Myocyte (in vitro differentiated cells): ENCODE measurements around the gene PIK3R6. TPM values are rescaled to one million over a fixed set of nuclear protein-coding genes. Genes with fewer than 3 reads are reported as not detected.
"Not testable (repeated sequence)": the region's sequence is repeated elsewhere in the genome, so short reads cannot be mapped to it uniquely, and the experiment has no call there.

Experiments
- DNase-seq: peaks from one replicate; pipeline ENCODE4 v3.0.0-alpha.2; 2012; ENCODE audit warnings: low read depth
- total RNA-seq: library from RNA; depleted of rRNA; stranded (reverse); fragments of >200 nt; gene quantifications from 2 replicates; pipeline ENCODE4 v1.2.3, GENCODE V29; 2014

PIK3R6 gene
- total RNA-seq, 1 donor from 2014 or later, result not detected

DNA sequence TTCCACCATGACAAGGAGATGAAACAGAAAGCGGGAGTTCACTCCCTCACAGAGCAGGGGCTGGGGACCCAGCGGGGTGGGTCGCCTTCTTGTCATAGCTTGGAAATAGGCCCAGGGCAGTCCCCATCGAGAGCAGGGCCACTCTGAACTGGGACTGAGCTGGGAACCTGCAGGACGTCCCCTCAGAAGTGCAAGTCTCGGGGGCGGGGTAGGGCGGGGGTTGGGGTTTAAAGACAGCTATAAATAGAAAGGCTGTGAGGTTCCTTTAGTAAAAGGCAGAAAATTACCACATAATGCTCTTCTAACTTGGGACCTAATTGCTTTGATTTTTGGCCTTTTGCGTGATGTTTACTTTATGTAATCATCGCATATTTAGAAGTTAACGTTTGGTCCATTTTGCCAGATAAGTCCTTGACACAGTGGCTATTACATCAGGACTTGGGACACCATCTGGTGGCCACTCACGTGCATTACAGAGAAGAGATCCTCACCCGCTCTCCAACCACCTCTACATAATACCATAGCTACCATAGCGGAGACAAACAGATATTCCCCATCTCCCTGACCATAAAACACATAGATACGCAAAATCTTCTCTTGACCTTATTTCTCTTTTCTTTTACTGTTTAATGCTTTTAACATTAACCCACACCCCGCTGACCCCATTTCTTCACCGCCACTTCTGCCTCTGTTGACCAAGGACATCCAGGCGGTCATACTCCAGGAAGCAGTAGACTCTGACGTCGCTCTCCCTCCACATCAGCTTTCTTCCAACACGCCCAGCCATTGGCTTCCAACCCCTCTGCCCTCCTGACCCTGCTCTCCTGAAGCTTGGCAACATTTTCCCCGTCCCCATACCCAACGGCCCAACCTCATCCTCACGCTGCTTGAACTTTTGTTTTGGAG, 27.5 kb upstream of the PIK3R6 start:
- DNase-seq, result peak; percentile 39

DNA sequence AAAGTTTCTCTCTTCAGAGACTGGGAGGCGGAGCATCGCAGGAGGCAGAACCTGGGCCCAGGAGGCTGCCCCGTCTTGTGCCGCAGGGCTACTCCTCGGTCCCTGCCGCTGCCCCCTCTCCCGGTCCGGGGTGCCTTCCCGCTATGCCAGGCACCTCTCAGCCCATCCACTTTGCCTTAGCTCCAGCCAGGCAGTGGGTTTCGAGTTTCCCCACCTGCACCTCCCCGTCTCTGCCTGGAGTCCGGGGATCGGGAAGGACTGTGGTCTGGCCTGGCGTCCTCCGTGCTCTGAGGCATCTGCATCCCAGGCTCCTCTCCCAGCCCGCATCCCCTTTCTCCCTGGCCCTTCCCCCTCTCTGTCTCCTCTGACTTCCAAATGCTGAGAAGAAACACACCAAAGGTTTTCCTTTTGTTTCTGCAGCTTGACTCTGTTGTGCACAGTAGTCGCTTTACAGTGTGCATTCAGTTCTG, 26.8 kb upstream of the PIK3R6 start:
- DNase-seq, result no peak

DNA sequence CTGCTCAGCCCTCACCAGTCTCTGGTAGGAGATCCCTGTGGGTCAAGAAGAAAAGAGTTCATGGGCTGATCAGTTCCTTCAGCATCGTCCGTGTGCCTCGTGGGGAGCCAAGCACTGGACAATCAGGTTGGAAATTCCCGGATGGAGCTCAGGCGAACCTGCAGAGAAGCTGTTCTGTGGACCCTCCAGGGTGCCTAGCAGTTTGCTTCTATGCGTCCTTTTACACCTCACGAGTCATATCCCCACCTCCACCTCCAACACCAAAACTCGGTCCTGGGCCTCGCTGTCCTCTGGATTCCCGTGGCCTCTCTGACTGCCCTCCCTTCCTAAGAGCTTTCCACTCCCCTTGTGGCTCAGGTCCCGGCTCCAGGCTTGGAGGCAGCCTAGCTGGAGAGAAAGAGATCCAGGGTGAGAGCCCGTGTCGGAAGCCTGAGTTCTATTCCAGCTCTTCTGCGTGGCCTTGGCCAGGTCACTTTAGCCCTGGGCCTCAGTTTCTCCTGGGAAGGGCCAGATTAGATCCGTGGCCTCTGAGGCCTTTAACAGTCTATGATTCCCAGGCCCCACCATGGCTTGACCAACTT, 26.2 kb upstream of the PIK3R6 start:
- DNase-seq, result no peak

DNA sequence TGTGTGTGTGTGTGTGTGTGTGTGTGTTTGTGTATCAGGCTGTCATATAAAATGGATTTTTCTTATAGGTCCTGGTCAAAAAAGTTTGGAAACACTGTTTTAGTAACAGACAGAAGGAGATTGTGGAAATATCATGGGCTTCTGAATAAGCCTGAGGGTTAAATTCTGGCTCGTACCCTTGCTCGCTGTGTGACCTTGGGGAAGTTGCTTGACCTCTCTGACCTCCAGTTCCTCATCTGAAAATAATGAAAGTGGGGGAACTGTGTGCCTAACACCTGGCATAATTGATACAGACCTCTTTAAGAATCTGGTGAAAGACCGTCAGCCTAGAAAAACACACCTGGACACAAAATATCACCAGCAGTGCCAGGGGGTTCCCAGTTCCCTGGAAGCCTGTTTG, 25.6 kb upstream of the PIK3R6 start:
- DNase-seq, result no peak

DNA sequence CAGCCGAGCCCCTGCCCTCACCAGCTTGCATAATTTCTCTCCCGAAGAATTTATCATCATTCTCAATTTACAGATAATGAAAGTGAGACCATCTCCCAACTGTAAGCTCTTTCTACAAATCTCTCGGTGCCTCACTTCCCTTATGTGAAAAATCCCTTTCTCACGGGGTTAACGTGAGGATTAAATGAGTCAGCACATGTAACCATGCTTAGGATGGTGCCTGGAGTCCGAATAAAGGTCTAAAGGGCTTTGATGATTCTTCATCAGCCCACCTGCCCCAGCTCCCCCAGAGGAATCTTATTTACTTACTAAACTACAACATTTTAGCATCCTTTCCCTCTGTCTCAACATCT, 24.8 kb upstream of the PIK3R6 start:
- no peak for DNase-seq

DNA sequence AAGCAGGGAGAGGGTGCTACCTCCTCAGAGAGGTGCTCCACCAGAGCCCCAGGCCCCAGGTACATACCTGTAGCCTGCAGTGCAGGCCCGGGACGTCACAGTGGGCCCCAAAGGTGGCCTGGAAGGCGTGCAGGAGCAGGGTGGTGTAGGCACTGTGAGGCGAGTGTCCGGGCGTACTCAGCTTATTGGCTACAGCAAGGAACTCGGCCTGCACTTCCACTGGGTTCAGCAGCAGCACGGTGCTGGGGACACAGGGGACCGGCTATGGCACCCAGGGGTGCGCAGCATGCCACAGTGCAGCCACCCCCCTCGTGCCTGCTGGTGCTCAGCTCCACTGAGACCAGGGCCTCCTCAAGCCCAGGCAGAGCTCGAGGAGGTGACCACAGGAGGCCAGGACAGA, 23.2 kb upstream of the PIK3R6 start:
- DNase-seq, result no peak

DNA sequence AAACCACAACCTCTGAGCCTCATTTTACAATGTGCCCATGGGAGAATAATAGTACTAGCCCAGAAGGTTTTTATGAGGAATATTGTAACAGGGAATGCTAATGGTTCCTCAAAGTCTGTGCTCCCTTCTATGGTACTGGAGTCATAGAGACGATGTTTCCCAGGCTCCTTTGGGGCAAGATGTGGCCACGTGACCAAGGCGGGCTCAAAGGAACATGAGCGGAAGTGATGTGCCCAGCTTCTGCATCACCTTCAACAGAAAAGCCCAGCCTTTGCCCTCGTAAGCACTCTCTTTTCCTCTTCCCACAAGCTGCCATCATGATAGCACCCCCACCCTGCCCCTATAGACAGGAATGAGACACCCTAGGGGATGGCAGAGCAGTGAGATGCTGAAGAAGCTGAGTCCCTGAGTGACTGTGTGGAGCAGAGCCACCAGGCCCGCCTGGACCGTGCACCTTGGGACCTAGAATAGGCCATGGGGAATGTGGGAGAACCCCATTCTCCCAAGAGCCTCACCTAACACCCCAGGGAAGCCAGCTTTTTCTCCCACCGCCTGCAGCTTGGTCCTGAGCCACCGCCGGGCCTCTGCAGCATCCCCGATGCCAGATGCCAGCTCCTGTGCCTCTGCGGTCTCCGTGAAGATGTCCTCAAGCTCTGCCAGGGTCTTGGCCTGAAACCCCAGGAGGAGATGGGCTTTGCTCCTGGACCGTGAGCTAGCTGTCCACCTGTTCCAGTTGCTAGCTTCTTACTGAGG, 22.2 kb upstream of the PIK3R6 start:
- no peak for DNase-seq

DNA sequence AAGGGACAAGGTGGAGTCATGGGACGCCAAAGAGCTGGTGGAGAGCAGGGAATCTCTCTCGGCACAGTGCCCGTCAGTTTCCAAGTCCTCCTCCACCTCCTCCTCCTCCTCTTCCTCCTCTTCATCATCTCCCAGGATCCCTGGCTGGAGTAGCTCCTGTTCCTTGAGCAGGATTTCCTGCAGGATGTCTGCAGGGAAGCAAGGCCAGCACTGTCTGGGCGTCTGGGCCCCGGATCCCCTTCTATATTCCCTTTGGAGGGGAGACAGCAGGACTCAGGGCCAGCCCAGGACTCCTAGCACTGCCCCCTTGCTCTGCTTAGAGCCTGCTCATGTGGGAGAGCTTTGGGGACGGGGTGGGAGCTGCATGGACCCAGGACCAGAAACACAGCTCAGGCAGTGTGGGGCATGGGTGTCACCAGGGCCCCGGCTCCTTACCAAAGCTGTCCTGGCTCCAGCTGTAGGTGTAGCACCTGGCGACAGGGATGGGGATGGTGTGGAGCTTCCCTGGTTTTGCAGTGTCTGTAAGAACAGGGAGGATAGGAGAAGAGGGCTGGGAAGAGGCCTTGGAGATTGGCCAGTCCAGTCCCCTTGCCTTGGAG, 21.3 kb upstream of the PIK3R6 start:
- no peak for DNase-seq

DNA sequence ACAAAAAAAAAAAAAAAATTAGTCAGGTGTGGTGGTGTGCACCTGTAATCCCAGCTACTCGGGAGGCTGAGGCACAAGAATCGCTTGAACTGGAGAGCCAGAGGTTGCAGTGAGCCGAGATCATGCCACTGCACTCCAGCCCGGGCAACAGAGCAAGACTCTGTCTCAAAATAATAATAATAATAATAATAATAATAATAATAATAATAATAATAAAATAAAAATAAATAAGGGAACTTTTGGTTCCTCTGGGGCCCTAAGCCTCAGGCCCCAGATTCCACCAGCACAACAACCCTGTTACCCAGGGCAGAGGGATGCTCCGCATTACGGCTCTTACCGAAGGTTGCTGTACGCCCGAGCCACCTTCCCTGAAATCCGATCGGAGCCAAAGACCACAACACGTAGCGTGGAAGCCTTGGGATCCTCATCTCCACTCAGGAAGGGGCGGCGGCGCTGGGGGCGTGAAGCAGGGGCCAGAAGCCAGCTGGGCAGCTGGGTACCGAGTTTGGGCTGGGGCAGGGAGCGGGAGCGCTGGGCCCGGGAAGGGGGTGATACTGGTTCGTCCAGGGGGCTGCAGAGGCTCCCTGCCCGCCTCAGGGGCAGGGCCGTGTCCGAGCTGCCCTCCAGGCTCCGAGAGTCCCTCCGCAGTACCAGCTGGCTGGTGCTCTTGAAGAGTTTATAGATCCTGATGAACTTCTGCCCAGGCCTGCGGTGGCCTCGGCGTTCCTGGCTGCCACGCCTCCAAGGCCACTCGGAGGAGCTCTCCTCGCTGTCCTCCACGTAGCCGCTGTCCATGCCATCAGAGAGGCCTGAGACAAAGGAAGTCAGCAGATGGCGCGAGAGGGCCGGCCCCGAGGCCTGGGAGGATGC, 20.6 kb upstream of the PIK3R6 start:
- peak; percentile 2 for DNase-seq

DNA sequence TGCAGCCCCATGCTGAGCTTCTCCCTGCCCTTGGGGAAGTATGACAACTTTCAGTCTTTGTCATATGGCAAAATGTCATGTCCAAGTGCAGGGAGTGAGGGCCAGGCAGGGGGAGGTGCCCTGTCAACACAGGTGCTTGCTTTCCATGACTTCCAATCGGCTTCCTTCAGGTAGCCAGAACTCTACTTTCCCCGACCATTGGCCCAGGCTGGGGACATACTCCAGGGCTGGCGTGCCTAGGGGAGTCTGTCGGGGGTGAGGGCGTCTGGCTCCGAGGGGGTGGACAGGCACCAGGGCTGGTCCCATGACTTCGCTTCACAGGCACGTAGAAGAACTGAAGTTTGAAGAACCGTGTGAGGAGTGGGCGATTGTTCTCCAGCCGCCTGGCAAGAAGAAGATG, 19.8 kb upstream of the PIK3R6 start:
- no peak for DNase-seq

DNA sequence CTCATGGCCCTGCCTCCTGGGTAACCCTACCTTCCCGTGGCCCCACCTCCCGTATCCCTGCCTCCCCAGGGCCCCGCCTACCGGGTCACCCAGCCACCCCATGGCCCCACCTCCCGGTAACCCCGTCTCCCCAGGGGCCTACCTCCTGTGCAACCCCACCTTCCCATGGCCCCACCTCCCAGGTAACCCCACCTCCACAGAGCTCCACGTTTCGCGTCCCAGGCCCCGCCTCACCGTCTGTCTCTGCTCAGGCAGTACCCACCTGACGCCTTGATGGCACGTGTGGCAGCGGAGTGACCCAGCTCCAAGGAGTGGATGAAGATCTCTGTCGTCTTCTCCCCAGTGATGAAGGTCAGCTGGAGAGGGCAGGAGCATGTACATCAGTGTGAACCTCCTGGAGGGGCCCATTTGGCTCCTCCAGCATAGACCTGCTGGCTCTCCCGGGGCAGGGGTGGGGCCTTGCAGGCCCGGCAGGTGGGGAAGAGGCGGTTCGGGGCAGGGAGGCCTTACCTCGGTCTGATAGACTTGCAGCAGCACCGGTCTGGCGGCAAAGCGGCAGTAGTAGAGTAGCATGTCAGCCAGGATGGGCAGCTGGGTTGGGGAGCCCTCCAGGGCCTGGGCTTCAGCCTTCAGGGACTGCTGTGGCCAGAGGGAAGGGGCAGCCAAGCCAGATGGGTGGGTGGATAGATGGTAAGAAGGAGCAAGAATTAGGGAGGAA, 18.7 kb upstream of the PIK3R6 start:
- no peak for DNase-seq

DNA sequence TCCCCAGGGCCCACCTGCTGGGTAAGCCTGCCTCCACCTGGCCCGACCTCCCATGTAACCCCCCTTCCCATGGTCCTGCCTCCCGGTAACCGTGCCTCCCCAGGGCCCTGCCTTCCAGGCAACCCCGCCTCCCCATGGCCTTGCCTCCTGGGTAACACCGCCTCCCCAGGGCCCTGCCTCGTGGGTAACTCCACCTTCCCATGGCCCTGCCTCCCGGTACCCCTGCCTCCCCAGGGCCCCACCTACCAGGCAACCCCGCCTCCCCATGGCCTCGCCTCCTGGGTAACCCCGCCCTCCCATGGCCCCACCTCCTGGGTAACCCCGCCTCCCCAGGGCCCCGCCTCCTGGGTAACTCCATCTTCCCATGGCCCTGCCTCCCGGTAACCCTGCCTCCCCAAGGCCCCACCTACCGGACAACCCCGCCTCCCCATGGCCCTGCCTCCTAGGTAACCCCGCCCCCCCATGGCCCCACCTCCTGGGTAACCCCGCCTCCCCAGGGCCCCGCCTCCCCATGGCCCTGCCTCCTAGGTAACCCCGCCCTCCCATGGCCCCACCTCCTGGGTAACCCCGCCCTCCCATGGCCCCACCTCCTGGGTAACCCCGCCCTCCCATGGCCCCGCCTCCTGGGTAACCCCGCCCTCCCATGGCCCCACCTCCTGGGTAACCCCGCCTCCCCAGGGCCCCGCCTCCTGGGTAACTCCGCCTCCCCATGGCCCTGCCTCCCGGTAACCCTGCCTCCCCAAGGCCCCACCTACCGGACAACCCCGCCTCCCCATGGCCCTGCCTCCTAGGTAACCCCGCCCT, 17.9 kb upstream of the PIK3R6 start:
- not testable (repeated sequence) for DNase-seq

DNA sequence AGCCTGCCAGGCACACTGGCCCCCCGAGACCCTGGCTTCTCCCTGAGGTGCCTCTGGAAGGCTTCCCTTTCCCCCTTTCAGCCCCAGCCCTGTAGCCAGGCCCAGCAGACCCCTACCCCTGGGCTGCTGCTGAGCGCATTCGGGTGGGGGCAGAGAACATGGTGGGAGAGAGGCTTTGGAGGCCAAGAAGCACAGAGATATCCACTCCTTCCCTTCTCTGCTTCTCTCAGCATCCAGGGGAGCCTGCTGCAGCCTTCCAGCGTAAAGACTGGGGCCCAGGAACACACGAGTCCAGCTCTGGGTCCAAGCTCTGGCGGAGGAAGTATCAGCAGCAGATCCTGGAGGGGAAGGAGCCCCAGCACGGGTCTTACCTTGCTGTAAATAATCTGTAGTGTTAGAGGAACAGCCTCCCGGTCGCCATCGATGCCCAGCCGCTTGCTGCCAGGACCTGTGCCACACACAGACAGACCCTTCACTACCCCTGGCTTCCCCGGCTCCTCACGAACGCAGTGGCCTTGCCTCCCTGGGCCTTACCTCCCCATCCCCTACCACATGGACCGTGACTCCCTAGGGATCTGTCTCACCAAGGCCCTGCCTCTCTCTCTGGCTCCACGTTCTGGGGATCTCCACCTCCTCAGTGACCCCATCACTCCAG, 17.0 kb upstream of the PIK3R6 start:
- DNase-seq, result no peak

DNA sequence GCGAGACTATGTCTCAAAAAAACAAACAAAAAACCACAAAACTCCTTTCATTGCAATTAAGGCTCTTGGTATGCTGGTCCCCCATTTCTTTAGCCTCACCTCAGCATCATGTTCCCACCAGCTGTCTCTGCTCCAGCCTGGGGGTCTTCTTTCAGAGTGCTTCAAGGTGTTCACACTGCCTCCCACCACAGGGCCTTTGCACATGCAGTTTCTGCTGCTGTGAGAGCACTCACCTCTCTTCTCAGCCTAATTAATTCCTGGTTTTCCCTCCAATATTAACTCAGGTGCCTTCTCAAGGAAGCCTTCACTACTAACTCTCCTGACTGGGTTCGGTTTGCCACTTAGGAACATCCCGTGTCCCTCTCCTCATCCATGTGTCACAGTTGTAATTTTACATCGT, 15.9 kb upstream of the PIK3R6 start:
- no peak for DNase-seq

DNA sequence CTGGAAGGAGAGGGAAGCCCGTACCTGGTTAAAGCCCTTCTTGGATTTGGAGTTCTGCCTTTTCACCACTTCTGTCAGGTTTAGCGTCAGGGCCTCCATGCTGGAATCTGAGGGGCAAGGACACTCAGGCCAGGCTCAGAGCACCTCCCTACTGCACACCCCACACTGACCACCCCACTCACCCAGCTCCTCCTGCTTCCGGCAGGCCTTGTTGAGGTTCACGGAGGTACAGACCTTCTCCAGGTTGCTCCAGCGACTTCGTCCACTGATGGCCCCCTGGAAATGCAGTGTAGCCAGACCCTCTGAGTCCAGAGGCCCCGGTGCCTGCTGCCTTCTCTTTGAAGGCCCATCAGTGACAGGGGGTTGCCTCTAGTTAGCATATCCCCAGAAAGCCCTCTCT, 14.1 kb upstream of the PIK3R6 start:
- DNase-seq, result no peak

DNA sequence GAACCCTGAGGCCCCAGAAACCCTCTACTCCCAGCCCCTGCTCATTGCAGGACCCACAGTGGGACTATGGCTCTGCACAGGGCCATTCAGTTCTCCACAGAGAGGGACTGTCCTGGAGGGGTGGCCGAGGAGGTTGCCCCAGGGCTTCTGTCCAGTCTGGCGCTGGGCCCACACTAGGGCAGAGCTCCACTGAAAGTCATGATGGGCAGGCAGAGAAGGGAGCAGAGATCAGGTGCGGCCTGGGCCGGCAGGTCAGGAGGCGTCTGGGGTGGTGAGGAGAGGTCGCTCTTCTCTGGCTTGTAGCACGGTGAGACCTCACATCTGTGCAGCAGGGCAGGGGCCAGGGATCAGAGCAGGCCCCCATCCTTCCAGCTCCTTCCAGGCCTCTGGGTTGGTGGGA, 13.0 kb upstream of the PIK3R6 start:
- DNase-seq, result no peak

DNA sequence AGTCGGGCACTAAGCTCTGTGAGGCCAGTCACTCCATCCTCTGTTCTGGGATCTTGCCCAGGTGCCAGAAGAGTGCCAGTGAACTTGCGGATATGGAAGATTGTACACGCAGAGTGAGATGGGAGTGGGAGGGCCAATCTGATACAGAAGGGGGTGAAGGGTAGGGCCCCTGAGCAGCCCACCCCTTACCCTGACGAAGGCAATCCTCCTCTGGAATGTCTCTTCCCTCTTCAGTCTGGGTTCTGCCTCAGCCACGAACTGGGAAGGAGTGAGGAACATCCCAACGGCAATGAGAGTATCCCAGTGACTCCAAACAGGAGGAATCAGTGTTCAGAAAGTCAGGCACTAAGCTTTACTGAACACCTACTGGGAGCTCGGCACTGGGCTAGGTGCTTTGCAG, 11.9 kb upstream of the PIK3R6 start:
- DNase-seq, result no peak

DNA sequence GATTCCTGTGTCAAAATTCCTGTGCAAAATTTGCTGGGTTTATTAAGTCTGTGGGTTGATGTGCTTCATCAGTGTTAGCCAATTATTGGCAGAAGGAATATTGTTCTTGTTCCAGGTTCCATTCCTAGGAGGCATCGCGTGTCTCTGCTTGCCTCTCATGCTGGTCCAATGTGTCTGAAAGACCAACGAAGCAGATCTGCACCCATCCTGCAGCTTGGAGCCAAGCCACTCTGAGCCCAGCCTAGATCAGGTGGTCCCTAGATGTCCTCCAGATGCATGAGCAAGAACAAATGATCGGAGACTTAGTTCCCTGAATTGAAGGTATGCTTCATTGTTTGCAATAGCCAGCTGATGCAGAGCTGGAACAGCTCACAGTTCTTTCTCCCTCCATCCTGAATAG, 10.5 kb upstream of the PIK3R6 start:
- no peak for DNase-seq

DNA sequence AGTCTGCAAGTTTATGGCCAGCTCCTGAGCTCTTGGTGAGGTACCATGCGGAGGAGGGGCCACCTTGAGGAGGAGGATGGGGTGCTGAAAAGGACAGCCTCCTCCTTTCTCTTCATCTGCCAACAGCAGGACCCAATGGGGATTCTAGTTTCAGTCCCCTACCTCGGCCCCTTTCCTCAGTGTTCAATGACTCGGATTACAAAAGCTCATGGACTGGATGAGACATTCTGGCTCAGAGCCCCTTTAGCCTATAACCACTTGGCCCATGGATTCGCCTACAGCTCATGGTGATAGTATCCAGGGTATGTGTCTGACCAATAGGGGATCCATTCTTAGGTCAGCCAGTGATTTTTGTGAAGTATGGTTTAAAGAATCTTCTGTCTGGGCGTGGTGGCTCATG, 8.5 kb upstream of the PIK3R6 start:
- no peak for DNase-seq
